KMS-11 (cell line): ENCODE measurements around the gene CABLES1.

Experiments used
- H2AFZ ChIP-seq: fragments of 200-600 bp; sonication (generic); 2 replicates; pipeline ENCODE4 v1.6.1; 2016; ENCODE audit warnings: antibody characterized with exemption, mixed run types, low read depth
- H3K27ac ChIP-seq: fragments of 200-600 bp; sonication (generic); 2 replicates; pipeline ENCODE4 v1.6.1; 2016; ENCODE audit warnings: mild to moderate bottlenecking, mixed run types
- H3K27me3 ChIP-seq: fragments of 200-600 bp; sonication (generic); 2 replicates; pipeline ENCODE4 v1.6.1; 2017; ENCODE audit warnings: mild to moderate bottlenecking, low read depth, mixed run types, moderate library complexity; ENCODE audit not compliant: insufficient read depth
- H3K36me3 ChIP-seq: fragments of 200-600 bp; sonication (generic); 2 replicates; pipeline ENCODE4 v1.6.1; 2017; ENCODE audit warnings: mild to moderate bottlenecking, mixed run types; ENCODE audit not compliant: insufficient read depth
- H3K4me1 ChIP-seq: fragments of 200-600 bp; sonication (generic); 2 replicates; pipeline ENCODE4 v1.6.1; 2016; ENCODE audit warnings: mild to moderate bottlenecking, low read depth, mixed run types; ENCODE audit not compliant: poor library complexity, severe bottlenecking
- H3K4me2 ChIP-seq: fragments of 200-600 bp; sonication (generic); 2 replicates; pipeline ENCODE4 v1.7.0; 2016; ENCODE audit warnings: mild to moderate bottlenecking, mixed run types
- H3K4me3 ChIP-seq: fragments of 200-600 bp; sonication (generic); IDR thresholded peaks from 2 replicates; pipeline ENCODE4 v1.6.1; 2017; ENCODE audit warnings: low read depth, low read length, mixed read lengths; ENCODE audit not compliant: insufficient read depth
- H3K79me2 ChIP-seq: fragments of 200-600 bp; sonication (generic); 2 replicates; pipeline ENCODE4 v1.6.1; 2016; ENCODE audit warnings: low read depth, mixed run types; ENCODE audit not compliant: insufficient read depth
- H3K9ac ChIP-seq: fragments of 200-600 bp; sonication (generic); 2 replicates; pipeline ENCODE4 v1.6.1; 2016; ENCODE audit warnings: mild to moderate bottlenecking, mixed run types
- H4K20me1 ChIP-seq: fragments of 200-600 bp; sonication (generic); 2 replicates; pipeline ENCODE4 v1.6.1; 2016; ENCODE audit warnings: mild to moderate bottlenecking, mixed run types; ENCODE audit not compliant: insufficient read depth
- TF ChIP-seq, protein P1 (sequence below): fragments of 200-600 bp; sonication (generic); conservative IDR thresholded peaks from 2 replicates; pipeline ENCODE4 v1.6.1; 2017; ENCODE audit warnings: low read depth, mild to moderate bottlenecking, antibody characterized with exemption, low read length, moderate library complexity, mixed read lengths

The CABLES1 gene

DNA sequence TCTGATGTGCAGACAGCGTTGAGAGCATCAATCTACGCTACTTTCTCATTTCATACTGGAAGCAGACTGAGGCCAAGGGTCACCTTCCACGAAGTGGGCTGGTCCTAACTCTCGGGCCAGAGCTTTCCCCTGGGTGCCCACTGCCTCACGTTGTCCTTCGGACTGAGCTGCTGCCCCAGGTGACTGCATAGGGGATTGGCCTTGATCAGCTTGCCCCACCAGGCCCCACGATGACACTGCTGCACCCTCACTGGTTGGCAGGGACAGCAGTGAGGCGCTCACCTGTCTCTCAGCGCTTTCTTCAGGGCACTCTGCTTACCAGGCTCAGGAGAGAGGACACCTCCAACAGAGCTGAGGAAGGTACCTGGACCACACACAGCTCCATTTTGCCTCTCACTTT is 47.3 kb downstream of the CABLES1 start:
- Histone ChIP-seq H3K9ac (no peak overlapping the region), H3K27ac (no peak overlapping the region; the same call in 1 of the 2 replicates), H3K36me3 (no peaks in the 10 kb centered on the region), H3K79me2 (peaks cover 100% of the 10 kb centered on the region), H3K4me2 (no peak overlapping the region; the same call in 1 of the 2 replicates), H3K27me3 (no peaks in the 10 kb centered on the region), H3K4me1 (peaks cover 73% of the 10 kb centered on the region), H4K20me1 (0 out of 2 replicates have a peak, but pooled peaks cover 7% of the 10 kb centered on the region), H3K4me3 (no peak overlapping the region), H2AFZ (no peak overlapping the region)
- TF ChIP-seq, protein P1, sequence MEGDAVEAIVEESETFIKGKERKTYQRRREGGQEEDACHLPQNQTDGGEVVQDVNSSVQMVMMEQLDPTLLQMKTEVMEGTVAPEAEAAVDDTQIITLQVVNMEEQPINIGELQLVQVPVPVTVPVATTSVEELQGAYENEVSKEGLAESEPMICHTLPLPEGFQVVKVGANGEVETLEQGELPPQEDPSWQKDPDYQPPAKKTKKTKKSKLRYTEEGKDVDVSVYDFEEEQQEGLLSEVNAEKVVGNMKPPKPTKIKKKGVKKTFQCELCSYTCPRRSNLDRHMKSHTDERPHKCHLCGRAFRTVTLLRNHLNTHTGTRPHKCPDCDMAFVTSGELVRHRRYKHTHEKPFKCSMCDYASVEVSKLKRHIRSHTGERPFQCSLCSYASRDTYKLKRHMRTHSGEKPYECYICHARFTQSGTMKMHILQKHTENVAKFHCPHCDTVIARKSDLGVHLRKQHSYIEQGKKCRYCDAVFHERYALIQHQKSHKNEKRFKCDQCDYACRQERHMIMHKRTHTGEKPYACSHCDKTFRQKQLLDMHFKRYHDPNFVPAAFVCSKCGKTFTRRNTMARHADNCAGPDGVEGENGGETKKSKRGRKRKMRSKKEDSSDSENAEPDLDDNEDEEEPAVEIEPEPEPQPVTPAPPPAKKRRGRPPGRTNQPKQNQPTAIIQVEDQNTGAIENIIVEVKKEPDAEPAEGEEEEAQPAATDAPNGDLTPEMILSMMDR: no peak

DNA sequence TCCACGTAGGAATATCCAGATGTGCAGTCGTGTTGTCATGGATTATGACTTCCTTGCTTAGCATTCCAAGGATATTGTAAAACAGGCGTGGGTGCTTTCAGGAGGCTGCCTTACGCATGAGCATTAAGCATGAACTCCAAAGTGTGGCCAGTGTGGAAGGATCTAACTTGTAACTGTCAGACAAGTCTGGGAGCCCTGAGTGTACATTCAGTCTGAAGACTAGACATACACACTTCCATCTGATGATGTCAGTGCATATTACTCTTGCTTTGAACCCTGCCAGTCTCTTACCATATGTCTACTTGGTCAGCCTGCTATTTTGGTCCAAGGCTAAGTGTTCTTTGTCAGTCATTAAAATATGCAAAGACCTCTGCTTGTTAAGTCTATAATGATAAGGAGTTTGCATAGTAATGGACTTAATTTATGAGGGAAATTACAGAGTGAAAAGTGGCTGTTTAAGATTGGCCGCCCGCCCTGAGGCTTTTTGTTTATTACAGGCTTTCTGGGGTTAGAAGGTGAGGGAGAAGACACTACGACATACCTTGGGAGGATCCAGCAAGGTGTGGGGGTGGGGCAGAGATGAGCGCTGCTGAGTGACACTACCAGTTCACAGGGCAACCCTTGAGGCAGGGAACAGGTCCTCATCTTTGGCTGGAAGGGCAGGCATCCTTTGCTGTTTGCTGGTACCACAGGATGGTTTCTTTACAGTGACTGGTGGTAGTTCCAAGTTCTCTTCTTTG is 48.3 kb downstream of the CABLES1 start:
- H4K20me1 ChIP-seq: 0 out of 2 replicates have a peak, but pooled peaks cover 7% of the 10 kb centered on the region
- no peaks in the 10 kb centered on the region for H3K27me3 ChIP-seq
- H3K9ac ChIP-seq: no peak overlapping the region
- H3K79me2 ChIP-seq: peaks cover 100% of the 10 kb centered on the region
- no peak overlapping the region; the same call in 1 of the 2 replicates for H3K27ac ChIP-seq
- peaks cover 72% of the 10 kb centered on the region for H3K4me1 ChIP-seq
- no peak overlapping the region for H3K4me2 ChIP-seq
- H3K4me3 ChIP-seq: no peak overlapping the region
- H3K36me3 ChIP-seq: no peaks in the 10 kb centered on the region; the same call in 1 of the 2 replicates
- TF ChIP-seq, protein P1: no peak
- H2AFZ ChIP-seq: no peak overlapping the region

DNA sequence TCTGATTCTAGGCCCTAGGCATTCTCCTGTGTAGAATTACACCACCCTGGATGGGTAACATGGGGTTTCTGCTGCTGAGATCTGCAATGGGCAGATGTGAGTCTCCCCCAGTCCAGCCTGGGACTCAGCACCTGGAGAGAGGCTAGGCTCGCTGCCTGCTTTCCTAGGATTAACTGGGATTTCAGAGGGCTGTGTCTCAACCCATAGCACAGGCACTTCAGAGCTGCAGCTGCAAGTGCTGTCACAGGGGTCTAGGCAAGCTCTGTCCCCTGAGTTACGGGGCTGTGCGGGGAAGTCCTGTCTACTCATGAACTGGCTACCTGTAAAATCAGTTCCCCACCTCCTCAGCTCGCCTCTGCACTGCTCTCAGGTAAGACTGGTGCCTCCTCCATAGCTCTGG is 51.5 kb downstream of the CABLES1 start:
- TF ChIP-seq, protein P1: no peak
- no peak overlapping the region for H3K4me2 ChIP-seq
- no peak overlapping the region for H3K4me3 ChIP-seq
- H3K4me1 ChIP-seq: peaks cover 79% of the 10 kb centered on the region
- peaks cover 6% of the 10 kb centered on the region; the same call in 1 of the 2 replicates for H3K36me3 ChIP-seq
- H4K20me1 ChIP-seq: 0 out of 2 replicates have a peak, but pooled peaks cover 7% of the 10 kb centered on the region
- H3K9ac ChIP-seq: no peak overlapping the region
- peaks cover 87% of the 10 kb centered on the region for H3K79me2 ChIP-seq
- H3K27me3 ChIP-seq: no peaks in the 10 kb centered on the region
- peak overlapping the region; percentile 8; the same call in 1 of the 2 replicates for H3K27ac ChIP-seq
- no peak overlapping the region for H2AFZ ChIP-seq

DNA sequence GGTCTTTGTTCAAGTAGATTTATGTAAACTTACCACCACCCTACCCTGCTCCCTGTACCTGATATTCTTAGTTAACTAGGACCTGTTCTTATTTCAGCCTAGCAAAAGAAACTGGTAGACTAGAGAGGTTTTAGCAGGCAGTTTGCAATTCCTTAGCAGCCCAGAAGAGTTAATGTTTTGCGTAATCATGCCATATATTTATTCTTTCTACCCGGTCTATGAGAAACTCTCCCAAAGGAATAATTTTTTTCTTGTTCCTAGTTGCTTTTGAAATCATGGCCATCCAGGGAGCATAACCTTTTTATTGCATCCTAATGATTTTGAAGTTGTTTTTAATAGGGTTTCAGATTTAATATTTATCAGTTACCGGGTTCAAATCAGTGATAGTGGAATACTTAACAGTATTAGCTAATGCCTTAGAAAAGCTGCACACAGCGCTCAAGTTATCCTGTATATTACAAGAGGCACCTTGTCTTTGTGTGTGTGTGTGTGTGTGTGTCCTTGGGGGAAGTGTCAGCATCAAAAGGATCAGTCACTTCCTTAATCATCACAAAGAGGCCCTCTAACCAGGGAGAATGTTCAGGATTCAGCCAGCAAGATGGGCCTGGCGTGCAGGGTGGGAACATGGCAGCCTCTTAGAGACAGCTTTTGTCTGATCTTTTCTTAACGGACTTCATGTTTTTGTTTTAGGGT is 52.9 kb downstream of the CABLES1 start:
- H3K4me1 ChIP-seq: peaks cover 83% of the 10 kb centered on the region
- no peaks in the 10 kb centered on the region for H3K27me3 ChIP-seq
- 0 out of 2 replicates have a peak, but pooled peaks cover 1% of the 10 kb centered on the region for H4K20me1 ChIP-seq
- H2AFZ ChIP-seq: no peak overlapping the region
- H3K36me3 ChIP-seq: peaks cover 10% of the 10 kb centered on the region; the same call in 1 of the 2 replicates
- H3K27ac ChIP-seq: 0 out of 2 replicates have a peak overlapping the region, but pooled peaks have one; percentile 0
- H3K9ac ChIP-seq: no peak overlapping the region
- no peak overlapping the region for H3K4me2 ChIP-seq
- peaks cover 81% of the 10 kb centered on the region for H3K79me2 ChIP-seq
- TF ChIP-seq, protein P1: no peak
- no peak overlapping the region for H3K4me3 ChIP-seq
